ENCODE results near the gene PHTF2.

PHTF2 gene

DNA sequence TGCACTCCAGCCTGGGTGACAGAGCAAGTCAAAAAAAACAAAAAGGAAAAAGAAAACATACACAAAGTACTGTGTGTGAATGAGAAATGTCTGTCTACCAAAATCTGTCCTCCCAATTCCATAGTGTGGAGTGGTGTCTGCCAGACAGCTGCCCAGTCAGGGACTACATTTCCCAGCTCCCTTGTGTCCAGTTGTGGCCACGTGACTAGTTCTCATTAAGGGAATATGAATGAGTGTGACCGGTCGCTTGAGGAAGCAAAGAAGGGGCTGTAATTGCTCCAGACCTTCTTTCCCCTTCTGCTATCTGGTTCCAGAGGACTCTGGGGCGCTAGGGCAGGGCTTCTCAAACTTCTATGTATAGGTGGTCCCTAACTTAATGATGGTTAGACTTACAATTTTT, 204.1 kb downstream of the PHTF2 start:
- DNase-seq, result no peak

DNA sequence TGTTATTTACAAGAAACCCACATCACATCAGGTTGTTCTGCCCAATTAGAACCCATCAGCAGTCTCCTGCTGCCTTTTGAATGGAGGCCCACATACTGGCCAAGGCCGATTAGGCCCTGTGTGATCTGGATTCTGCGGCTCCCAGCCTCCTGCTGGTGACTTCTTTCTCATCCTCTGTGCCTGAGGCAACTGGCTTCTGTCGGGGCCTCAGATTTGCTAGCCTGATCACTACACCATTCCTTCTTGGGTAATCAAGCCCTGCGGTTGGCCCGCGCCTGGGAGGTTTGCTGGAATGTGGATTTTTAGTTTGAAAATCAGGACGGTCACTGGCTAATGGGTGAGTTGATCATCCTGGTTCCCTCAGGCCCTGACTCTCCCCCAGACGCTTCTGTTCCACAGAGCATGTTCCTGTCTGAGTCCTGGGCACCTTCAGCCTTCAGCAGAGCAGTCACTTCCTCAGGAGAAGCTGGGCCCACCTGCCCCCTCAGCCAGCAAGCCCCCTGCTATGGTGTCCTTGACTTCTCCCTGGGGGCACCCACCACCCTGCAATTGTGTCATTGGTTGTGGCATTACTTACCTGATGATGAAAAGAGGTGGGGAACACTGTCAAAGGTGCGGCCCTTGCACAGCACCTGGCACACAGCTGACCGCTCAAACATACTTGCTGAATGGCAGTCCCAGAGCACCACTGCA, 207.6 kb downstream of the PHTF2 start:
- DNase-seq, result no peak

Measured in RPMI8226 (cell line).